Aorta (tissue), 5 donors: ENCODE data around the gene SLC7A6. TPM values are rescaled to one million over a fixed set of nuclear protein-coding genes. Genes with fewer than 3 reads are reported as not detected.

Source experiments
- ATAC-seq: fragments of 200-7000 bp; cut with Tn5 transposase; one replicate; pipeline ENCODE4 v1.9.1; 2022; ENCODE audit warnings: moderate library complexity; ENCODE audit not compliant: low FRiP score
- DNase-seq, 2 donors: peaks; one replicate each; pipeline ENCODE4 v3.0.0-alpha.2; 2020
- H3K27ac ChIP-seq, 2 donors: one replicate each; pipeline ENCODE4 v1.5.1; 2013; ENCODE audit warnings: low read length in 2 of 2, mild to moderate bottlenecking in 2 of 2, moderate library complexity in 2 of 2, control low read depth in 1 of 2, inconsistent platforms in 1 of 2, low read depth in 1 of 2
- H3K27me3 ChIP-seq, 2 donors: one replicate each; pipeline ENCODE4 v1.6.1; 2013; ENCODE audit warnings: control low read depth in 1 of 2, low read length in 1 of 2, mild to moderate bottlenecking in 1 of 2, moderate library complexity in 1 of 2; ENCODE audit not compliant: insufficient read depth in 2 of 2, control insufficient read depth in 1 of 2
- H3K36me3 ChIP-seq, 2 donors: one replicate each; pipeline ENCODE4 v1.6.1; 2013; ENCODE audit warnings: control low read depth in 1 of 2, low read length in 1 of 2, mild to moderate bottlenecking in 1 of 2; ENCODE audit not compliant: insufficient read depth in 2 of 2, control insufficient read depth in 1 of 2
- H3K4me1 ChIP-seq, 2 donors: one replicate each; pipeline ENCODE4 v1.6.1; 2013; ENCODE audit warnings: low read length in 2 of 2, control low read depth in 1 of 2, mild to moderate bottlenecking in 1 of 2, moderate library complexity in 1 of 2; ENCODE audit not compliant: insufficient read depth in 2 of 2, control insufficient read depth in 1 of 2
- H3K4me3 ChIP-seq, 2 donors: one replicate each; pipeline ENCODE4 v1.5.1; 2013; ENCODE audit warnings: low read length in 2 of 2, control low read depth in 1 of 2, mild to moderate bottlenecking in 1 of 2
- H3K9me3 ChIP-seq: one replicate; pipeline ENCODE4 v1.6.1; 2013; ENCODE audit warnings: mild to moderate bottlenecking, low read length; ENCODE audit not compliant: control insufficient read depth
- WGBS, 2 donors: extraction: QIAGEN DNeasy Blood & Tissue Kit; methylation state at CpG; one replicate each; pipeline ENCODE4 v1.1.7; 2013; 5-methylcytosine and 5-hydroxymethylcytosine counted together
- intact Hi-C, 2 donors: fragments of 100-400 bp; cut with DNase I; formaldehyde crosslinking; loops; one replicate each; pipeline versions ENCODE4 v1.14.2 to v1.15.0; 2022
- polyA plus RNA-seq, 2 donors: library from polyadenylated mRNA; stranded (reverse); fragments of 200-250 nt; gene quantifications; one replicate each; pipeline ENCODE4 v1.2.3, GENCODE V29; 2013
- total RNA-seq, 2 donors: library from RNA; stranded (reverse); fragmentation: NEBNext Ultra II Directional; extraction: Animal tissue kit (Norgen Biotek cat#: 25700); gene quantifications; one replicate each; pipeline ENCODE4 v1.2.1, GENCODE V29; 2021
- donor health status: healthy with polysubstance abuse.
- donor health status: Bipolar disorder and iron deficiency.
- donor health status: DM: no; HTN: no; CAD: no.
- donor health status: DM: no; HTN: no; CAD: no.
- donor health status: DM: yes; HTN: yes; CAD: no.

The SLC7A6 gene
- total and polyA plus RNA-seq, 4 donors, result 2.4 to 52.4 (median 29.9) TPM

GRCh38 chr16:68309799-68310198 is 45.5 kb downstream of the SLC7A6 start:
- intact Hi-C loops, result loop anchor here (5.0 kb wide), 2 partner anchors 47 to 62 kb away; partner anchors contain the start of genes PLA2G15 (in 1 of the 2) and SLC7A6 (in 1 of the 2)

GRCh38 chr16:68310437-68310773 is 46.1 kb downstream of the SLC7A6 start:
- DNase-seq (peak; percentile 67 to 77), ATAC-seq (peak; percentile 55)
- peak overlapping the region; percentile 73 for H3K4me3 ChIP-seq
- intact Hi-C loops, result loop anchor here (5.0 kb wide), 2 partner anchors 48 to 63 kb away; partner anchors contain the start of genes PLA2G15 (in 1 of the 2) and SLC7A6 (in 1 of the 2)
- peak overlapping the region in 1 of 2 donors; percentile 11 for H3K27ac ChIP-seq
- H3K27me3 ChIP-seq, result no peaks in the 10 kb centered on the region
- peaks cover 0 to 2% of the 10 kb centered on the region in 2 donors for H3K36me3 ChIP-seq
- H3K4me1 ChIP-seq, result peaks cover 0 to 6% of the 10 kb centered on the region in 2 donors
- H3K9me3 ChIP-seq, result no peaks in the 10 kb centered on the region
- WGBS, 2 donors, result 0% methylated on average over 29 of the region's 29 CpGs

More at GRCh38 chr16:68309799-68310198, 45.5 kb downstream of the SLC7A6 start:
- H3K27me3 ChIP-seq, result no peaks in the 10 kb centered on the region
- peak overlapping the region in 1 of 2 donors; percentile 73 for H3K4me3 ChIP-seq
- no peak for DNase-seq
- peaks cover 0 to 5% of the 10 kb centered on the region in 2 donors for H3K36me3 ChIP-seq
- 45 to 48% methylated on average over 6 of the region's 6 CpGs for WGBS, 2 donors
- no peak for ATAC-seq
- no peaks in the 10 kb centered on the region for H3K9me3 ChIP-seq
- no peak overlapping the region for H3K27ac ChIP-seq
- peaks cover 0 to 6% of the 10 kb centered on the region in 2 donors for H3K4me1 ChIP-seq

- Histone ChIP-seq H3K4me1 (peaks cover 0 to 6% of the 10 kb centered on the region in 2 donors), H3K27me3 (no peaks in the 10 kb centered on the region), H3K4me3 (peak within 1 kb of the TSS; percentile 73), H3K27ac (peak within 1 kb of the TSS in 1 of 2 donors; percentile 16), H3K9me3 (no peaks in the 10 kb centered on the region), H3K36me3 (peaks cover 2% of the 10 kb centered on the region in 2 donors)
- intact Hi-C loops, result loop anchor here (1.0 to 5.0 kb wide), 3 partner anchors 47 to 64 kb away; partner anchors contain the start of genes SLC7A6 (in 2 of the 2) and PLA2G15 (in 1 of the 2)
- 0% methylated on average over 58 to 62 of the region's 62 CpGs for WGBS, 2 donors
- peak; percentile 94 to 96 for DNase-seq
- peak; percentile 99 for ATAC-seq
These were observed 46.6 kb downstream of the SLC7A6 start, which contains the start of the genes PRMT7 and SLC7A6OS for GRCh38 chr16:68310774-68311511. PRMT7 (plus strand) TSS chr16:68311019; CDS start chr16:68315980, 4,961 bp downstream. SLC7A6OS (minus strand) TSS chr16:68310946; CDS start chr16:68310926, 20 bp downstream.

DNA sequence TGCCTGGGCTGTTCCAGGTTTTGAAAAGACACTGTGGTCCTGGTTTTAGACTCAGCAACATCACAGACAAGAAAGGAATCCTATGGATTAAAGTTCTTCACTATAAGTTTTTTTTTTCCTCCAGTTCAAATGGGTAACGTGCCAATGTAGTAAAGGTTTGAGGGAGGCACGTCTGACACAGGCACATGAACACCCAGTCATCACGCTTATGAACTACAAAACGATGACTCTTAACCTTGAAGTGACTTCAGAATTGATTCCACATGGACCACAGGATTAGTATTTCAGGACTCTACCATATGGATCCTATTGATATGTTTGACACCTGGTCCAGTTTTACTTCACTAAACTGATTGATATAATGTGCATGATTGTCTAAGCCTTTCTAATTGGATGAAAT is 48.8 kb downstream of the SLC7A6 start:
- Histone ChIP-seq H3K27ac (no peak overlapping the region), H3K4me1 (peaks cover 0 to 6% of the 10 kb centered on the region in 2 donors), H3K9me3 (no peaks in the 10 kb centered on the region), H3K27me3 (no peaks in the 10 kb centered on the region), H3K36me3 (peaks cover 2 to 5% of the 10 kb centered on the region in 2 donors), H3K4me3 (no peak overlapping the region)
- intact Hi-C loops, result loop anchor here (5.0 kb wide), 2 partner anchors 51 to 66 kb away; partner anchors contain the start of genes PLA2G15 (in 1 of the 2) and SLC7A6 (in 1 of the 2)
- DNase-seq, result no peak
- no peak for ATAC-seq
- 68 to 78% methylated on average over 4 of the region's 4 CpGs for WGBS, 2 donors

DNA sequence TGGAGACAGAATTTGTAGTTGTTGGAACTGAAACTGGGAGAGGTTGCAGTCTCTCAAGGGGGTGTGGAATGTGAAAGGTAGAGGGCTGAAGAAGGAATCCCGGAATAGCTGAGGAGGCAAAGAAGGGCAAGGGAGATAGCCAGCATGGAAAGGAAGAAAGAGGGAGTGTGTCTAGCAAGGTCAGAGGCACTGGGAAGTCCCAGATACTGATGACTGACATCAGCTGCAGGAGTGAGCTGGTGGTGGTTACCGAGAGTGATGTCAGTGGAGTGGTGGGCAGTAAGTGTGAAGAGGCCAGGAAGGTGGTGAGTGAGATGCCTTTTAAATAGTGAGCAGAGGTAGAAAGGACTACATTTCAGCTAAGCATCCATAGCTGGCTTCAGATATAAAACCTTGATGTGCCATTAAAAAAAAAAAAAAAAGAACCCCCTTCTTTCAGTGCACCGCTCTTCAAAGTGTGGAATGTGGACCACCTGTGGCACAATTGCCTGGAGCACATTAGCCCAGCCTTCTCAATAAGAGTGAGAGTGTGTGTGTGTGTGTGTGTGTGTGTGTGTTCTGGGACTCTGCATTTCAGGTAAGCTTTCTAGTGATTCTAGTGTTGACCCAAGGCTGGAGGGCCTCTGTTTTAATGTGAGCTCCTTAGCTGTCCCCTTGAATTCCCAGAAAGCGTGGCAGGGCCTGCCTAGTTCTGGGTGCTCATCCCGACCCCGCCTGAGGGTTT is 55.0 kb downstream of the SLC7A6 start:
- Histone ChIP-seq H3K4me3 (no peak overlapping the region), H3K36me3 (peaks cover 5 to 6% of the 10 kb centered on the region in 2 donors), H3K27ac (no peak overlapping the region), H3K9me3 (no peaks in the 10 kb centered on the region), H3K27me3 (no peaks in the 10 kb centered on the region), H3K4me1 (no peaks in the 10 kb centered on the region)
- no peak for DNase-seq
- intact Hi-C loops, result no loop called here
- WGBS, 2 donors, result 91 to 92% methylated on average over 6 of the region's 6 CpGs
- ATAC-seq, result no peak

DNA sequence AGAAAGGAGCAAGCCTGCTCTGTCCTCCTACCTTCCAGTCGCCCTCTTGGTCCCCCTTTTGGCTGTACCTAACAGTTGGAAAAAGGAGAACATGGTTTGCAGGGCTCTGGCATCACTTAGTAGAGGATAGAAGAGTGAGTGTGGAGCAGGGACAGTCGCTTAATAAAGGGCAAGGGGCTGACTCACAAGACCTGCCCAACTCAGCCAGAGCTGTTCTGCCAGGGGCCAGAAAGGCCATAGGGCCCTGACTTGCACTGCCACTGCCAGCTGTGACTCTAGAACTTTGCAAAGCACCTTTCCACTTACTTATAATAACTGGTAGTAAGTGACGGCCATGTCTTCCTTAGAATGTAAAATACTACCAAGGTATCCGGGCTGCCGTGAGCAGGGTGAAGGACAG is 60.0 kb downstream of the SLC7A6 start:
- no peak overlapping the region for H3K27ac ChIP-seq
- 94 to 96% methylated on average over 5 of the region's 5 CpGs for WGBS, 2 donors
- no peak overlapping the region for H3K4me3 ChIP-seq
- no peaks in the 10 kb centered on the region for H3K27me3 ChIP-seq
- H3K36me3 ChIP-seq, result peaks cover 0 to 6% of the 10 kb centered on the region in 2 donors
- no peaks in the 10 kb centered on the region for H3K9me3 ChIP-seq
- intact Hi-C loops, result no loop called here
- DNase-seq, result no peak
- ATAC-seq, result no peak
- H3K4me1 ChIP-seq, result peaks cover 0 to 2% of the 10 kb centered on the region in 2 donors

GRCh38 chr16:68324780-68325357 is 60.5 kb downstream of the SLC7A6 start:
- Histone ChIP-seq H3K36me3 (peaks cover 0 to 6% of the 10 kb centered on the region in 2 donors), H3K27me3 (no peaks in the 10 kb centered on the region), H3K9me3 (no peaks in the 10 kb centered on the region), H3K4me1 (peaks cover 0 to 2% of the 10 kb centered on the region in 2 donors), H3K4me3 (no peak overlapping the region), H3K27ac (no peak overlapping the region)
- no peak for DNase-seq
- intact Hi-C loops, result loop anchor here in 1 of 2 donors (5.0 kb wide), 2 partner anchors 63 to 83 kb away; partner anchors contain the start of gene SLC7A6
- ATAC-seq, result no peak
- 88 to 89% methylated on average over 8 of the region's 8 CpGs for WGBS, 2 donors
